ENCODE measurements around the gene SPACA6.
"Not testable (repeated sequence)": the region's sequence is repeated elsewhere in the genome, so short reads cannot be mapped to it uniquely, and the experiment has no call there.

Gene SPACA6

GRCh38 chr19:51706885-51707284 is 13.8 kb downstream of the SPACA6 start:
- DNase-seq = no peak

DNA sequence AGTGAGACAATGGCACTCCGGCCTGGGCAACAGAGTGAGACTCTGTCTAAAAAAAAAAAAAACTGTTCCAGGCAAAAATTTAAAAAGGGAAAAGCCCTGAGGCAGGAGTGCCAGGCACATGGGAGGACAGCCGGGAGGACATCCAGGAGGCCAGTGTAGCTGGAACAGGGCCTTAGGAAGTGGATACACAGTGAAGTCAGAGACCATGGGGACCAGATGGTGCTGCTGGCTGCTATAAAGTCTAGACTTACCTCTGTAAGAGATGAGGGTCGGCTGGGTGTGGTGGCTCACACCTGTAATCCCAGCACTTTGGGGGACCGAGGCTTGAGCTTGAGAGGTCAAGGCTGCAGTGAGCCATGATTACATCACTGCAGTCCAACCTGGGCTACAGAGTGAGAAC is 15.7 kb downstream of the SPACA6 start:
- DNase-seq = no peak

GRCh38 chr19:51709575-51709974 is 16.4 kb downstream of the SPACA6 start:
- no peak for DNase-seq

DNA sequence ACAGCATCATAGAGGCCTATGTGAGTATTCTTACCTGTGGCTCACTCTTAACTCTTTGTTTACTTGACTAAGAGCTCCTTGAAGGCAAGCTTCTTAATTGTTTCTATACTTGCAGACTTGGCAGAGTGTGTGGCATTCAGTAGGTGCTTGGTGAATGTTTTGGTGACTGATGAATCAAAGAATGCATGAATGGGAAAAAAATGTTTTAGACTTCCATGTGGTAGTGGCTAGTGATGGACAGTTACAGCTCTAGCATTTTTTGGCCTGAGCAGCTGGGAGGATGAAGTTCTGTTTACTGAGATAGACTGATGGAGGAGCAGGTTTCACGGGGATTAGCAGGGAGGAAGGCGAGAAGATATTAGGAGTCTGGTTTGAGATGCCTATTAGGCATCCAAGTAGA is 17.0 kb downstream of the SPACA6 start:
- DNase-seq = no peak

DNA sequence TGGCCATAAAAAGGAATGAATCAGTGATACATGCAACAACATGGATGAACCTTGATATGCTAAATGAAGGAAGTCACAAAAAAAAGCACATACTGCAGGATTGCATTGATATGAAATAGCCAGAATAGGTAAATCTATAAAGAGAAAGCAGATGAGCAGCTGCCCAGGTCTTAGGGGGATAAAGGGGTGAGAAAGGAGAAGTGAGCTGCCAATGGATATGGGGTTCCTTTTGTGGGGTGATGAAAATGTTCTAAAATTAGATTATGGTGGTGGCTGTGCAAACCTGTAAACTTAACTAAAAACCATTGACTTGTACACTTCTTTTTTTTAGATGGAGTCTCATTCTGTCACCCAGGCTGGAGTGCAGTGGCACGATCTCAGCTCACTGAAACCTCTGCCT is 18.6 kb downstream of the SPACA6 start:
- DNase-seq = no peak

GRCh38 chr19:51712461-51713081 is 19.4 kb downstream of the SPACA6 start:
- no peak for DNase-seq

- no peak for DNase-seq
Observed at GRCh38 chr19:51713319-51714285, 20.5 kb downstream of the SPACA6 start.

- no peak for DNase-seq
Observed at GRCh38 chr19:51714848-51715247, 21.7 kb downstream of the SPACA6 start.

DNA sequence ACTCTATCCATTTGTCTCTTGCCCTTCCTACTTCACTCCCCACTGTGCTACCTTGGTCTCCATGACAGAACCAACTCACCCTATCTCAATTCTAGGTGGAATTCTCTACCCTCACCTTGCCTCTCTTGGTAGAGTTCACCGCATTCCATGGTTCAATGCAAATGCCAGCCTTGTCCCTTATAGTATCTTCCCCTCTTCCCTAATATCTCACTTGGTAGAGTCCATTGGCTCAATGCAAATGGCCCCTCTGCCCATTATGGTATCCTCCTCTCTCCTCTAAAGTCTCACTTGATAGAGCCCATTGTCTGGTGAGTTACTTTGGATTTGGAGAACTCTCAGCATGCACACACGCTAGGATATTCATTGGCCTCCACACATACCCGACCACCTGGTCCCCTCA is 22.7 kb downstream of the SPACA6 start:
- DNase-seq = no peak

GRCh38 chr19:51716925-51717324 is 23.8 kb downstream of the SPACA6 start:
- no peak for DNase-seq

DNA sequence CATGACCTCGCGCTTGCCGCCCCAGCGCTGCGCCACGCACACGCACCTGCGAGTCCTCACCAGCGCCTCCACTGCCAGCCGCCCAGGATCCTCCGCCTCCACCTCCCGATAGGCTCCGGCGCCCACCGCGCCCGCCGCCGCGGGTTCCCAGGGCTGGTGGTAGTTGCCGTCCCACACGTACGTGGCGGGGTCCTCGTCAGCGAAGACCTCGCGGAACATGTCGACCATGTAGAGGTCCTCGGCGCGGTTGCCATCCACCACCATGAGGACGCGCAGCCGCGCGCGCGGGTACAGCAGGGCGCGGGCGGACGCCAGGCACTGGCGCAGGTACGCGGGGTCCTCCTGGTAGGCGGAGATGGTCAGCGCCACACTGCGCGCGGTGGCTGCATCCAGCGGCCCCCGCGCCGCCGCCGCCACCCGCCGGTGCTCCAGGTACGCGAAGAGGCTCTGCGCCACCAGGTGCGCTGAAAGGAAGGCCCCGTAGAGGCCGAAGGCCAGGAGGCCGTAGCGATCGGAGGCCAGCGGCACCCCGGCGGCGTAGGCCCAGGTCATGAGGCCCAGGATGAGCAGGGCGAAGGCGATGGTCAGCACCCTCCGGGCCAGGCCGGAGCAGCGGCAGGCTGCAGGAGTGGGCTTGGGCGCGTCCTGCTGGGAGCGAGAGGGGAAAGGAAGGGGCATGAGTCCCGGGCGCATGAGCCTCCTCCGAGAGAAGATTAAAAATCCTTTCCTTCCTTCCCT is 26.3 kb downstream of the SPACA6 start:
- DNase-seq = no peak

GRCh38 chr19:51721905-51722304 is 28.8 kb downstream of the SPACA6 start:
- DNase-seq = no peak

GRCh38 chr19:51722492-51722891 is 29.4 kb downstream of the SPACA6 start:
- peak; percentile 7 for DNase-seq

DNA sequence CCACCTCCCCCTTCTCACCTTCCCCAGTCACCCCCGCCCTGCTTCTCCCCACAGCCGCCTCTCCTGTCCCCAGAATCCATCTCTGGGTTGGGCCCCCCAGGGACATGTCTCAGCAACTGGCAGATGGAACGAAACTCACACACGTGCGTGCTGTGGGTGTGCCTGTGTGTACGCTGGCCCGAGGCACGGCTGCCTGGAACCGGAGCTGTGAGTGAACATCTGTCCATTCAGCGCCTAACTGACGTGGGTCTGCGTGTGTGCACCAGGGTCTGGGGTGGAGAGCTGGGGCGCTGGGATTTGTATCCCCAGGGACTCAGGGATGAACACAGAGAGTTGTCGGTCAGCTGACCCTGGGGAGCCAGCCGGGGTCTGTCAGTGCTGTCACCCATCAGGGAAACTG is 31.4 kb downstream of the SPACA6 start:
- DNase-seq = no peak

- DNase-seq = no peak
Observed at GRCh38 chr19:51726049-51726448, 32.9 kb downstream of the SPACA6 start.

DNA sequence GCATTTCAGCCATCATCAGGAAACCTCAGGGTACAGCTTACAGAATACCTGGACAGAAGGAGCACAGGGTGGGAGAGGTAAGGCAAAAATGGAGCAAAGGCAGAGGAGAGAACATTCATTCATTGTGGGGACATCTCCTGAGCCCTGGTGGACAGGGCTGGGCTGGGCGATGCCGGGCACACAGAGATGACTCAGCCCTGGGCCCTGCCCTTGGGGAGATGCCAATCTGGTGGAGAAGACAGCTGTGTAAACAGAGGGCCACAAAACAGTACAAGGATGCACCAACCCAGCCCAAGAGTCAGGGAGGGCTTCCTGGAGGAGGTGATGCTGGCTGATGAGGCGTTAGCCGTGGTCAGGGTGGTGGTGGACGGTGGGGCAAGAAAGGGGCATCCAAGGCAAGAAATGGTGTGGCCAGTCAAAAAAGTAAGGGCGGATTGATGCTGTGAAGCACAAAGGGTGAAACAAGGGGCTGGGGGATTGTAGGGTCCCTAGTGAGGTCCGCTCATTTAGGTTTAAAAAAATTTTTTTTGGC is 34.3 kb downstream of the SPACA6 start:
- no peak for DNase-seq

DNA sequence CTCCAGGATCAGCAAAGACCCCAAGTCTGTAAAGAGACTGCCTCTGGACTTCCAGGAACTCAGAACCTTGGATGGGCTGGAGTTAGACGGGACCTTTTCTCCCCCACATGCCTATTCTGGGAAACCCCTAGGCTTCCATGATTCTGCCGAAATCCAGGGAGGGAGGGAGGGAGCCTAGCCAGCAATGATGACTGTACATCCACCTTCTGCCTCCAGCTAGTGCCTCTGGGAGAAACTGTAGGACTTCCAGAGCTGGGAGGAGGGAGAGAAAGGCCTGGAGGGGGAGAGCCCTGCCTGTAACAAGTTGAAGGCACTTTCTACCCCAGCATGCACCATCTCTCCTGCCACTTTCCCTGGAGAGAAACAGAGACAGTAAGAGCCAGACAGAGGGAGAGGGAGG is 36.7 kb downstream of the SPACA6 start:
- DNase-seq = no peak

GRCh38 chr19:51733742-51734522 is 40.8 kb downstream of the SPACA6 start:
- DNase-seq = no peak

DNA sequence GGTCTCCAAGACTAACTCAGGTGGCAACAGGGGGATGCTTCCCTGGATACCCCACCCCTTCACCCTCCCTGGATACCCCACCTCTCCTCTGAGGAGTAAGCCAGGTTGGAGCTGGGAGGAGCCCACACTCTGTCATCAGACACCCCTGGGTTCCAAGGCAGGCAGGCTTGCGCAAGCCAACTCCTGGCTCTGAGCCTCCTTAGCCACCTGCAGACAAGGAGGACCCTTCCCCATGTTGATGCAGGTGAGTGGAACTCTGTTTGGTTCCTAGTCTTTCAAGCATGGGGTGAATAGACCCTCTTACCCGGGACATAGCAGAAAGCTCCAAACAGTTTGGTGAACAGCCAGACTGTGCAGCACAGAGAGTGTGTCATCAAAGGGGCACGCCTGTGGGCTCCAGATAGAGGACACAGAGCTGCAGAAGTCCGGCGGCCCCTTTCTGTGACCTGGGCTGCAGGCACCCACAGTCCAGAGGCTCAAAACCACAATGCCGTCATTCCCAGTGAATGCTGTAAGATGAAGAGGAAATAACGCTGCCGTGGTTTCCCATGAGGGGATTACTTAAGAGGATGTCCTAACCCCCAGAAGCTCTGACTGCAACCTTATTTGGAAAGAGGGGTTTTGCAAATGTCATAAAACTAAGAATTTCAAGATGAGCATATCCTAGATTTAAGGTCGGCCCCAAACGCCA is 42.8 kb downstream of the SPACA6 start:
- no peak for DNase-seq

- DNase-seq = no peak
Observed at GRCh38 chr19:51737389-51737788, 44.3 kb downstream of the SPACA6 start.

DNA sequence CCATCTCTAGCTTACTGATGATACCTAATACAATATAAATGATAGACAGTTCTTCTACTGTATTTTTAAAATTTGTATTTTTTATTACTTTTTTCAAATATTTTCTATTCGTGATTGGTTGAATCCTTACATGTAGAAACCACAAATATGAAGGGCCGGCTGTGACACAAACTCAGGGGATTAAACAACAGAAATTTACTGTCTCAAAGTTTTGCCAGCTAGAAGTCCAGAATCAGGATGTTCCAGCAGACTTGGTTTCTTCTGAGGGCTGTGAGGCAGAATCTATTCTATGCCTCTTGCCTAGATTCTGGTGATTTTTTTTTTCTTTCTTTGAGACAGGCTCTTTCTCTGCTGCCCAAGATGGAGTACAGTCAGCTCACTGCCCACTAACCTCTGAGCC is 44.8 kb downstream of the SPACA6 start:
- no peak for DNase-seq

GRCh38 chr19:51738523-51738922 is 45.4 kb downstream of the SPACA6 start:
- not testable (repeated sequence) for DNase-seq
